HK-2 (cell line): ENCODE results near the gene C10orf67.
"Not testable (repeated sequence)": the region's sequence is repeated elsewhere in the genome, so short reads cannot be mapped to it uniquely, and the experiment has no call there.

ENCODE experiments used
- DNase-seq: peaks from one replicate; pipeline ENCODE4 v3.0.0-alpha.2; 2018; ENCODE audit not compliant: unreplicated experiment

C10orf67 gene

GRCh38 chr10:23280419-23281043, 64.1 kb downstream of the C10orf67 start:
- no peak for DNase-seq

GRCh38 chr10:23275355-23275754, 69.2 kb downstream of the C10orf67 start:
- no peak for DNase-seq

GRCh38 chr10:23274179-23274578, 70.4 kb downstream of the C10orf67 start:
- not testable (repeated sequence) for DNase-seq

GRCh38 chr10:23270531-23270930, 74.1 kb downstream of the C10orf67 start:
- DNase-seq = no peak

GRCh38 chr10:23263441-23264164, 81.0 kb downstream of the C10orf67 start:
- no peak for DNase-seq

- no peak for DNase-seq
Observed at GRCh38 chr10:23262928-23263327, 81.7 kb downstream of the C10orf67 start.

- DNase-seq = no peak
Observed at GRCh38 chr10:23258516-23258915, 86.1 kb downstream of the C10orf67 start.

- no peak for DNase-seq
Observed at GRCh38 chr10:23253780-23254179, 90.8 kb downstream of the C10orf67 start.

GRCh38 chr10:23252859-23253258, 91.7 kb downstream of the C10orf67 start:
- DNase-seq = not testable (repeated sequence)

- DNase-seq = not testable (repeated sequence)
Observed at GRCh38 chr10:23241779-23242178, 102.8 kb downstream of the C10orf67 start.

- no peak for DNase-seq
Observed at GRCh38 chr10:23238015-23238414, 106.6 kb downstream of the C10orf67 start.

GRCh38 chr10:23230582-23230981, 114.0 kb downstream of the C10orf67 start:
- no peak for DNase-seq

GRCh38 chr10:23217471-23217870, 127.1 kb downstream of the C10orf67 start:
- no peak for DNase-seq

- DNase-seq = no peak
Observed at GRCh38 chr10:23205972-23206642, 138.5 kb downstream of the C10orf67 start.

GRCh38 chr10:23204773-23205172, 139.8 kb downstream of the C10orf67 start:
- DNase-seq = no peak

GRCh38 chr10:23203369-23204325, 140.9 kb downstream of the C10orf67 start:
- DNase-seq = no peak

- DNase-seq = no peak
Observed at GRCh38 chr10:23202779-23203178, 141.8 kb downstream of the C10orf67 start.

- DNase-seq = no peak
Observed at GRCh38 chr10:23201837-23202236, 142.8 kb downstream of the C10orf67 start.

GRCh38 chr10:23200997-23201652, 143.5 kb downstream of the C10orf67 start:
- no peak for DNase-seq

- no peak for DNase-seq
Observed at GRCh38 chr10:23200586-23200985, 144.0 kb downstream of the C10orf67 start.
